PC-9 (cell line): ENCODE results near the gene ZC3HAV1. TPM values are rescaled to one million over a fixed set of nuclear protein-coding genes. Genes with fewer than 3 reads are reported as not detected.
"Not testable (repeated sequence)": the region's sequence is repeated elsewhere in the genome, so short reads cannot be mapped to it uniquely, and the experiment has no call there.

Experiments
- BruUV-seq: library from RNA; stranded (reverse); fragments of 400-500 nt; replicated peaks from 2 replicates; lab custom pipeline; 2021; lab: Mats Ljungman, UMichigan
- CTCF ChIA-PET: fragments of 300-600 bp; sonication (Branson Sonifier 250); formaldehyde crosslinking; loops from one replicate; lab custom pipeline; 2022; ENCODE audit warnings: antibody characterized with exemption; lab: Charles Lee
- POLR2A ChIA-PET: fragments of 300-600 bp; sonication (Branson Sonifier 250); formaldehyde crosslinking; loops from one replicate; lab custom pipeline; 2022; ENCODE audit warnings: antibody characterized with exemption; ENCODE audit not compliant: unreplicated experiment; lab: Charles Lee
- DNase-seq, 2 experiments: peaks; one replicate each; pipeline versions ENCODE4 v3.0.0 to v3.0.0-alpha.2; 2015 to 2022; ENCODE audit warnings: mixed read lengths in 1 of 2
- H2AFZ ChIP-seq: fragments of 200-600 bp; sonication (generic); 2 replicates; pipeline ENCODE4 v1.8.1; 2017; ENCODE audit warnings: antibody characterized with exemption
- H3F3A ChIP-seq: fragments of 200-600 bp; sonication (generic); 2 replicates; pipeline ENCODE4 v1.8.1; 2017; ENCODE audit warnings: antibody characterized with exemption, mild to moderate bottlenecking, low read depth; ENCODE audit not compliant: insufficient read depth
- H3K27ac ChIP-seq: fragments of 200-600 bp; sonication (generic); 2 replicates; pipeline ENCODE4 v1.6.1; 2016; ENCODE audit warnings: mixed run types
- H3K27me3 ChIP-seq: fragments of 200-600 bp; sonication (generic); 2 replicates; pipeline ENCODE4 v1.6.1; 2016; ENCODE audit warnings: low read depth, mixed run types; ENCODE audit not compliant: insufficient read depth
- H3K36me3 ChIP-seq: fragments of 200-600 bp; sonication (generic); 2 replicates; pipeline ENCODE4 v1.6.1; 2016; ENCODE audit warnings: low read depth, mixed run types
- H3K4me1 ChIP-seq: fragments of 200-600 bp; sonication (generic); replicated peaks from 2 replicates; pipeline ENCODE4 v1.6.1; 2016; ENCODE audit warnings: mixed run types; ENCODE audit not compliant: insufficient read depth
- H3K4me2 ChIP-seq: fragments of 200-600 bp; sonication (generic); 2 replicates; pipeline ENCODE4 v1.6.1; 2017; ENCODE audit warnings: mixed run types
- H3K4me3 ChIP-seq: fragments of 200-600 bp; sonication (generic); 2 replicates; pipeline ENCODE4 v1.6.1; 2016; ENCODE audit warnings: mixed run types
- H3K79me2 ChIP-seq: fragments of 200-600 bp; sonication (generic); 2 replicates; pipeline ENCODE4 v1.6.1; 2017; ENCODE audit warnings: low read depth, mixed run types
- H3K9me2 ChIP-seq: fragments of 200-600 bp; sonication (generic); 2 replicates; pipeline ENCODE4 v1.8.1; 2017; ENCODE audit warnings: mild to moderate bottlenecking; ENCODE audit not compliant: insufficient read depth
- H3K9me3 ChIP-seq: fragments of 200-600 bp; sonication (generic); 2 replicates; pipeline ENCODE4 v1.8.1; 2016; ENCODE audit warnings: low read depth; ENCODE audit not compliant: insufficient read depth
- H4K20me1 ChIP-seq: fragments of 200-600 bp; sonication (generic); 2 replicates; pipeline ENCODE4 v1.8.1; 2017; ENCODE audit not compliant: insufficient read depth
- EZH2 ChIP-seq: fragments of 200-600 bp; sonication (generic); IDR thresholded peaks from 2 replicates; pipeline ENCODE4 v1.8.0; 2017; ENCODE audit warnings: antibody characterized with exemption, low read depth
- intact Hi-C: fragments of 100-400 bp; cut with micrococcal nuclease; formaldehyde crosslinking; loops from one replicate; pipeline ENCODE4 v1.10.0; 2022; ENCODE audit not compliant: unreplicated experiment
- total RNA-seq: library from RNA; stranded (reverse); gene quantifications from 2 replicates; pipeline ENCODE4 v1.2.3, GENCODE V29; 2021
- TF ChIP-seq, protein P1 (sequence below): fragments of 200-600 bp; sonication (generic); conservative IDR thresholded peaks from 2 replicates; pipeline ENCODE4 v1.6.1; 2017; ENCODE audit warnings: mixed run types, antibody characterized with exemption, mild to moderate bottlenecking, moderate library complexity

The ZC3HAV1 gene
- total RNA-seq, 1 experiment from 2014 or later, result 36.7 TPM

DNA sequence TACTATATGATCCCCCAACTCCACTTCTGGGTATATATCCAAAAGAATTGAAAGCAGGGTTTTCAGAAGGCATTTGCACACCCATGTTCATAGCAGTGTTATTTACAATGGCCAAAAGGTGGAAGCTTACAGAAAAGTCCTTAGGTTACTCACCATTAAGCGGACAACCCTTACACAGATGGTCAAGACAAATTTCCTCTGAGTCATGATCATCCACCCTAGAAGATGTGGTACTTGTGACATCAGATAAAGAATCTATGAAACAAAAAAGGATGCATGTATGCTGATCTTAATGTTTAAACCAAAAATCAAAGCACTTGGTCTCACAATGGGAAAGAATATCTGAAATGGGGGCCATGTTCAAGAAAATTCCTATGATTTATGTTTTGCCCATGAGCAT is 31.1 kb downstream of the ZC3HAV1 start:
- intact Hi-C loops, result loop anchor here (5.0 to 10.0 kb wide), 3 partner anchors 336 to 1074 kb away; partner anchors contain the start of gene CREB3L2
- POLR2A ChIA-PET, result no interaction called here
- Histone ChIP-seq H3K4me2 (no peak overlapping the region), H3K9me3 (no peaks in the 10 kb centered on the region), H3K27ac (no peak overlapping the region), H2AFZ (no peak overlapping the region), H3K79me2 (no peaks in the 10 kb centered on the region), H3K9me2 (no peaks in the 10 kb centered on the region), H3K27me3 (no peaks in the 10 kb centered on the region), H3F3A (peaks cover 9% of the 10 kb centered on the region; the same call in 1 of the 2 replicates), H3K36me3 (peaks cover 13% of the 10 kb centered on the region; the same call in 1 of the 2 replicates), H3K4me3 (no peak overlapping the region), H4K20me1 (no peaks in the 10 kb centered on the region), H3K4me1 (no peaks in the 10 kb centered on the region; the same call in 1 of the 2 replicates)
- CTCF ChIA-PET, result no interaction called here
- TF ChIP-seq, protein P1, sequence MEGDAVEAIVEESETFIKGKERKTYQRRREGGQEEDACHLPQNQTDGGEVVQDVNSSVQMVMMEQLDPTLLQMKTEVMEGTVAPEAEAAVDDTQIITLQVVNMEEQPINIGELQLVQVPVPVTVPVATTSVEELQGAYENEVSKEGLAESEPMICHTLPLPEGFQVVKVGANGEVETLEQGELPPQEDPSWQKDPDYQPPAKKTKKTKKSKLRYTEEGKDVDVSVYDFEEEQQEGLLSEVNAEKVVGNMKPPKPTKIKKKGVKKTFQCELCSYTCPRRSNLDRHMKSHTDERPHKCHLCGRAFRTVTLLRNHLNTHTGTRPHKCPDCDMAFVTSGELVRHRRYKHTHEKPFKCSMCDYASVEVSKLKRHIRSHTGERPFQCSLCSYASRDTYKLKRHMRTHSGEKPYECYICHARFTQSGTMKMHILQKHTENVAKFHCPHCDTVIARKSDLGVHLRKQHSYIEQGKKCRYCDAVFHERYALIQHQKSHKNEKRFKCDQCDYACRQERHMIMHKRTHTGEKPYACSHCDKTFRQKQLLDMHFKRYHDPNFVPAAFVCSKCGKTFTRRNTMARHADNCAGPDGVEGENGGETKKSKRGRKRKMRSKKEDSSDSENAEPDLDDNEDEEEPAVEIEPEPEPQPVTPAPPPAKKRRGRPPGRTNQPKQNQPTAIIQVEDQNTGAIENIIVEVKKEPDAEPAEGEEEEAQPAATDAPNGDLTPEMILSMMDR, result no peak
- TF ChIP-seq EZH2, result no peak
- no TSS peak for BruUV-seq
- no peak for DNase-seq

DNA sequence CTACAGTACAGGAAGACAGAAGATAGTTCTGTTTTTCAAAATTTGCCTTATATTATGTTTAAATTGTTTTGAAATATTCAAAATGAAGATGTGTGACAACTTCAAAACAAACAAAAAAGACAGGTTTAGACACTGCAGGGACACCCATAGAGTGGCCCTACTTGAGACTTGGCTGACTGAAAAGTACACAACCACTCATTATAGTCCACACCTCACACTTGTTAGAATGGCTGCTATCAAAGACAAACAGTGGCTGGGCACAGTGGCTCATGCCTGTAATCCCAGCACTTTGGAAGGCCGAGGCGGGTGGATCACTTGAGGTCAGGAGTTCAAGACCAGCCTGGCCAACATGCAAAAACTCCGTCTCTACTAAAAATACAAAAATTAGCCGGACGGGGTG is 31.8 kb downstream of the ZC3HAV1 start:
- H3K4me1 ChIP-seq, H4K20me1 ChIP-seq, H2AFZ ChIP-seq, H3K79me2 ChIP-seq, CTCF ChIA-PET, H3K4me2 ChIP-seq, H3K27ac ChIP-seq, H3K9me3 ChIP-seq, H3K27me3 ChIP-seq, H3K4me3 ChIP-seq, BruUV-seq, H3F3A ChIP-seq, H3K36me3 ChIP-seq, DNase-seq, POLR2A ChIA-PET, H3K9me2 ChIP-seq: not testable (repeated sequence)
- intact Hi-C loops, result loop anchor here (5.0 to 10.0 kb wide), 3 partner anchors 335 to 1073 kb away; partner anchors contain the start of gene CREB3L2

DNA sequence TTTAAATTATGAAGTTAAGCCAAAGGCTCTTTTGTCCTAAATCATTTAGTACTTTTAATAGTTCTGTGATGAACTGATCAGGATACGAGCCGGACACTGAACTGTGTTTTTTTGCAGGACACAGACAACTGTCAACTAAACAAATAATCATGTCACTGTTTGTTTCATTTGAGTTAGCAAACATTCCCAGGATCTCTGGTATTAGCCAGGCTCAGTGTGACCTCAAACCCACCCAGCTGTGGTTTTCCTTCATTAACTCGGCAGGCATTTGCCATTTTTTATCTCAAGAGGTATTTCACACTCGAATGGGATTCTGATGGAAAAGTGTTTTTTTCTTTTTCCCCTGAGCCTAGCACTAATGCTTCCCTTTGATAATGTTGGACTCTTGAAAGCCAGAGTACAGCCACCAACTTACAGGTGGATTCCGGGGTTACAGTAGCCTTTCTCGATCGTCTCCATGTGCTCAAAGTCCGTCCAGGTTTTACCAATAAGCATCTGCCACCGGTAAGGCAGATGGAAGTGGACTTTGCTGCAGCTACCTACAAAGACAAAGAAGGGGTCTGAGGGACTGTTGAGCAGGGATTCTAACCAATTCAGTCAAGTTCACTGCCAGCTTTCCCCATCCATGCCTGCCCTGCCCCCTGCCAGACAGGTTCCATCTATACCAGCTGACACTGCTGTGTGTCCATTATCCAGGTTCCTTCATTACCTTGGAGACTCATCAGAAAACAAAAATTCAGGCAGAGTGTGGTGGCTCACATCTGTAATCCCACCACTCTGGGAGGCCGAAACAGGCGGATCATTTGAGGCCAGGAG is 33.4 kb downstream of the ZC3HAV1 start:
- Histone ChIP-seq H3K4me1 (no peaks in the 10 kb centered on the region; the same call in 1 of the 2 replicates), H3K27me3 (no peaks in the 10 kb centered on the region), H3F3A (peaks cover 9% of the 10 kb centered on the region; the same call in 1 of the 2 replicates), H4K20me1 (no peaks in the 10 kb centered on the region), H3K9me2 (no peaks in the 10 kb centered on the region), H2AFZ (no peak overlapping the region), H3K79me2 (no peaks in the 10 kb centered on the region), H3K27ac (0 out of 2 replicates have a peak overlapping the region, but pooled peaks have one; percentile 25), H3K4me2 (no peak overlapping the region), H3K4me3 (no peak overlapping the region), H3K36me3 (peaks cover 17% of the 10 kb centered on the region; the same call in 1 of the 2 replicates), H3K9me3 (no peaks in the 10 kb centered on the region)
- BruUV-seq, result no TSS peak
- intact Hi-C loops, result loop anchor here (1.0 to 10.0 kb wide), 7 partner anchors 42 to 1071 kb away; partner anchors contain the start of gene CREB3L2
- no peak for DNase-seq
- TF ChIP-seq EZH2, result no peak
- TF ChIP-seq, protein P1, result no peak
- POLR2A ChIA-PET, result interaction anchor here (0.6 kb wide), 1 partner anchor 55 kb away, joined by 6 read pairs; no protein-coding TSS in a partner anchor
- CTCF ChIA-PET, result interaction anchor here (0.6 to 1.9 kb wide), 5 partner anchors 50 to 190 kb away, joined by 3 to 20 read pairs (median 5); no protein-coding TSS in a partner anchor
